NT2/D1 (cell line): Measurements from ENCODE around the gene AVPR2.

ENCODE experiments used
- SUZ12 ChIP-seq: IDR thresholded peaks from 2 replicates; pipeline ENCODE4 v1.6.1; 2011; ENCODE audit not compliant: insufficient read length, insufficient read depth; ENCODE audit errors: extremely low read depth
- YY1 ChIP-seq: IDR thresholded peaks from 2 replicates; pipeline ENCODE4 v1.6.1; 2011; ENCODE audit not compliant: insufficient read length, insufficient read depth
- ZNF274 ChIP-seq: IDR thresholded peaks from 2 replicates; pipeline ENCODE4 v1.6.1; 2011; ENCODE audit warnings: mild to moderate bottlenecking, low read depth, low read length

DNA sequence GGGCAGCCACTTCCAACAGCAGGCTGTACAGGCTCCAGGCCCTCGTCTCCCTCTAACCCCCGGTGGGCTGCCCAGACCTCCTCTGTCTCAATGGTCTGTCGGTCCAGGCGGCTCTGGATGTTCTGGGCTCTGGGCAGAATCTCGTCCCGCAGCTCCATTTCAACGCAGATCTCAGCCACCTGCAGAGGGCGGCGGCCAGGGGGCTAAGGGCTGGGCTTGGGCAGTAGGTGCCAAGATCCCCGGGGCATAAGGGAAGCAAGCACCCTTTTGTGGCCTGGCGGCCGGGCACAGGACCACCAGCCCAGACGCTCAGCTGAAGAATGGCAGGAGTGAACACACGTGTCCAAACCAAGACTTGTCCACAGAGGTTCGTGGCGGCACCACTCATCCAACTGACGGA lies 9.2 kb downstream of the AVPR2 start:
- no peak for TF ChIP-seq ZNF274
- no peak for TF ChIP-seq YY1
- TF ChIP-seq SUZ12: no peak
